EL (cell line): ENCODE measurements around the gene ABCC9.

Experiments used
- DNase-seq: peaks from one replicate; pipeline ENCODE4 v3.0.0-alpha.2; 2016

ABCC9 gene

DNA sequence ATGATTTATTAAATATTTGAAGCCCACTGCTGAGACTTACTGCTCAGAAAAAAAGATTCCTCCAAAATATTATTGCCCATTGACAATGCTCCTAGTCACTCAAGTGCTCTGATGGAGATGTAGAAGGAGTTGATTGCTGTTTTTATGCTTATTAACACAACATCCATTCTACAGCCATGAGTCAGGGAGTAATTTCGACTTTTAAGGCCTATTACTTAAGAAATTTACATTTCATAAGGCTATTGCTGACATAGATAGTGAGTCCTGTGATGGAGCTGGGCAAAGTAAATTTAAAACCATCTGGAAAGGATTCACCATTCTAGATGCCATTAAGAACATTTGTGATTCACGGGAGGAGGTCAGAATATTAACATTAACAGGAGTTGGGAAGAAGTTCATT is 171.9 kb downstream of the ABCC9 start:
- peak; percentile 13 for DNase-seq

GRCh38 chr12:21766403-21766802 is 174.8 kb downstream of the ABCC9 start:
- DNase-seq = no peak

DNA sequence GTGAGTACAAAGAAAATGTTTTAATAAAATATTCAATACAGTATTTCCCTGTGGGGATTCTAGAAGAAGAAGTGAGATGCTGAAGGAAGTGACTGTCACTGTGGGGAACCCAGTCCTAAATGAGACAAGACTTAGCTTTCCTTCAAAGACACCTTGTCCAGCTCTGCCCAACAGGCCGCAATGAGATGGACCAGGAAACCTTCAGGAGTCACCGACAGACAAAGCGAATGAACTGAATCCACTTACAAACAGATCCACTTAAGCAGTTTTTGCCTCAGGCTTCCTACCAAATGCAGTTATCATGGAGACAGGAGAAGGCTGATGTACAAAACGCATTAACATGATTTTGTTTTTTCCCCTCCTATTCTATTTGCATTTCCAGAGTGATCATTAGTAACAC is 176.3 kb downstream of the ABCC9 start:
- no peak for DNase-seq

DNA sequence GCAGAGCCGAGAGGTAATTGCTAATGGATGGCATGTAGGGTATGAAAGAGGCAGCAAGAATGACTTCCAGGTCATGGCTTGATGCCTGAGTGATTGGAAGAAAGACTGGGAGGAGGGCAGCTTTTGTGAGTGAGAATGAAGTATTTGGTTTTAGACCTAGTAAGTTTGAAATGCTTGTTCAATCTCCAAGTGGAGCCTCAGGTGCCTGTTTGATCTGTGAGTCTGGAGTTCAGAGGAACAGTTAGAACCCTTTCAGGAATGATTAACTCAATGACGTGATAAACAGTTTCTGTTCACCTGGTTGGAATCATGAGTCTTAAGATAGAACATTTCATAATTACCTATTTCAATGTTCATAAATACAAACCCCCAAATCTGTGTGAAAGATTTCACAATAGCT is 177.2 kb downstream of the ABCC9 start:
- no peak for DNase-seq

DNA sequence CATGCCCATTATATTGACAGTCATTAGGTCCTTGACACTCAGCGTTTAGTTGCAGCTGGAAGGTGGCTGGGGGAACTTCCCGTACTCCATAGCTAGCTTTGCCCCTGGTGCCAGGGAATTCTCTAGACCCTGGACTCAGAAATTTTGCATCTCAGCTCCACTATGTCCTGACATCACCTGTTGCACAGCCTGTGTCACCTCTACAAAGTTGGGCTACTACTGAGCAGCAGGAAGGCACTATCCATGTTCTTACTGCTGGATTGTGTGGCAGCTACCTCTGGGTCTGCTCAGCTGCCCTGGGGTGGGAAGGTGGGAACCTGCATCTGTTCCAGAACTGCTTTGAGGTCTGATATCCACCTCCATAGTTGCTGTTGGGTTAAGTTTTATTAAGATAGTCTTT is 177.7 kb downstream of the ABCC9 start:
- DNase-seq = no peak

- no peak for DNase-seq
Measured at GRCh38 chr12:21759737-21760136, 181.5 kb downstream of the ABCC9 start.

DNA sequence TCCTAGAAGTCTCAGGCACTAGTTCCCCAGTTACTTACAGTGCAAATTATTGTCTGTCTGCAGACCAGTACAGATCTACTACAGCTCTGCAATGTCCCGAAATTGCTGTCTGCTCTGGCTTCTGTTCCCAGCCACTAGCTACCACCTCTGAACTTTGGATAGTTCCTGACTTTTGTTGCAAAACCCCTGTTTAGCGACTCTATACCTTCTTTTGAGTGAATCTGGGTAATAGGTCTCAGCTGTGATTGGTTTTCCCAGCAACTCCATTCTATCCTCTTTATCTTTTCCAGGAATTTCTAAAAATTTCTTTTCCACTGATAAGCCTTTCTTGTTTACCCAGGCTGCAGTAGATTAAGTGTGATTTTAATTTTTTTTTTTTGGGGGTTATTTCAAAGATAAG is 183.5 kb downstream of the ABCC9 start:
- no peak for DNase-seq

DNA sequence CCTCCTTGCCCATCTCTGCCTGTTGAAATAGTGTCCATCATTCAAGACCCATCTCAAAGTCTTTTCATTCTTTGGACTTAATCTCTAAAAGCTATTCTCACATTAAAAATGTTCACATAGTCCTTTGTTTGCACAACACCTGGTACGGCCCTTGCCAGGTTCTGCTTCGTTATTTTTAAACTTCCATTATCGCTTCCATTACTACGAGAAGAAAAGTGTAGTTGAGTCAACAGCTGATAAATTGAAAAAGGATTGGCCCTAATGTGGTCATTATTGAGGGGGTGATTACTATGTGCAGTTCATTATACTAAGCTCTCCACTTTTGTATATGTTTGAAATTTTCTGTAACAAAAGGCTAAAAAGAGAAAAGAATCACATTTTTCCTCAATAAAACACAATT is 184.5 kb downstream of the ABCC9 start:
- DNase-seq = no peak

- peak; percentile 8 for DNase-seq
Measured at GRCh38 chr12:21751517-21751916, 189.7 kb downstream of the ABCC9 start.
